ENCODE results near the gene ADGRL2.

DNA sequence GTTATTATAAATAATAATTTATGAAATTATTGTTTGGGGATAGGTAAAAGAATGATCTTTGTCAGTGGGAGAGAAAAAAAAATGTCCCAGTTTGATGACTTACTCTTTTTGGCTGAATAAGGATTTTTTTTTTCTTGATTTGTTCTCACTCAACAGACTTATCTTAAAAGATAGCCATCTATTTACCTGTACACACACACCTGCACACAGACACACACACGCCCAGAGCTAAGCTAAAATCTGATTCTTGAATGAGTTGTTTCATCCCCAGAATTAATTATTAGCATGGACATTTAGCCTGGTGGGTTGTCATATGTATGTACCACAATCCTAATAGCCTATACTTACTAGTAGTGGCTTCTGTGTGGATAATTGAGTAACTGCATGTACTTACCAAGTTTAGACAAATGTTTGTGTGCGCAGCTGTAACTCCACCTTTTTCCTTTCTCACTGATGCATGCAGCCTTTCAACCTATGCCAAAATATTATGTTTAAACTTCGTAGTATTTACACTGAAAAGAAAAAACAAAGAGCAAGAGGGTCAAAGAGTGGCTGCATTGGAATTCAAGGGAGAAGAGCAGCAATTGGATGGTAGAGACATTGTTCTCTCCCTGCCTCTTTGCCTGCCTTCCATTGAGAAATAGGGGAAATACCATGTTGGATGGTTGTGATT is 174.3 kb downstream of the ADGRL2 start:
- TF ChIP-seq, protein P1, sequence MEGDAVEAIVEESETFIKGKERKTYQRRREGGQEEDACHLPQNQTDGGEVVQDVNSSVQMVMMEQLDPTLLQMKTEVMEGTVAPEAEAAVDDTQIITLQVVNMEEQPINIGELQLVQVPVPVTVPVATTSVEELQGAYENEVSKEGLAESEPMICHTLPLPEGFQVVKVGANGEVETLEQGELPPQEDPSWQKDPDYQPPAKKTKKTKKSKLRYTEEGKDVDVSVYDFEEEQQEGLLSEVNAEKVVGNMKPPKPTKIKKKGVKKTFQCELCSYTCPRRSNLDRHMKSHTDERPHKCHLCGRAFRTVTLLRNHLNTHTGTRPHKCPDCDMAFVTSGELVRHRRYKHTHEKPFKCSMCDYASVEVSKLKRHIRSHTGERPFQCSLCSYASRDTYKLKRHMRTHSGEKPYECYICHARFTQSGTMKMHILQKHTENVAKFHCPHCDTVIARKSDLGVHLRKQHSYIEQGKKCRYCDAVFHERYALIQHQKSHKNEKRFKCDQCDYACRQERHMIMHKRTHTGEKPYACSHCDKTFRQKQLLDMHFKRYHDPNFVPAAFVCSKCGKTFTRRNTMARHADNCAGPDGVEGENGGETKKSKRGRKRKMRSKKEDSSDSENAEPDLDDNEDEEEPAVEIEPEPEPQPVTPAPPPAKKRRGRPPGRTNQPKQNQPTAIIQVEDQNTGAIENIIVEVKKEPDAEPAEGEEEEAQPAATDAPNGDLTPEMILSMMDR (IDR thresholded peaks at IDR 0.05) = no peak
- TF ChIP-seq, protein P2, sequence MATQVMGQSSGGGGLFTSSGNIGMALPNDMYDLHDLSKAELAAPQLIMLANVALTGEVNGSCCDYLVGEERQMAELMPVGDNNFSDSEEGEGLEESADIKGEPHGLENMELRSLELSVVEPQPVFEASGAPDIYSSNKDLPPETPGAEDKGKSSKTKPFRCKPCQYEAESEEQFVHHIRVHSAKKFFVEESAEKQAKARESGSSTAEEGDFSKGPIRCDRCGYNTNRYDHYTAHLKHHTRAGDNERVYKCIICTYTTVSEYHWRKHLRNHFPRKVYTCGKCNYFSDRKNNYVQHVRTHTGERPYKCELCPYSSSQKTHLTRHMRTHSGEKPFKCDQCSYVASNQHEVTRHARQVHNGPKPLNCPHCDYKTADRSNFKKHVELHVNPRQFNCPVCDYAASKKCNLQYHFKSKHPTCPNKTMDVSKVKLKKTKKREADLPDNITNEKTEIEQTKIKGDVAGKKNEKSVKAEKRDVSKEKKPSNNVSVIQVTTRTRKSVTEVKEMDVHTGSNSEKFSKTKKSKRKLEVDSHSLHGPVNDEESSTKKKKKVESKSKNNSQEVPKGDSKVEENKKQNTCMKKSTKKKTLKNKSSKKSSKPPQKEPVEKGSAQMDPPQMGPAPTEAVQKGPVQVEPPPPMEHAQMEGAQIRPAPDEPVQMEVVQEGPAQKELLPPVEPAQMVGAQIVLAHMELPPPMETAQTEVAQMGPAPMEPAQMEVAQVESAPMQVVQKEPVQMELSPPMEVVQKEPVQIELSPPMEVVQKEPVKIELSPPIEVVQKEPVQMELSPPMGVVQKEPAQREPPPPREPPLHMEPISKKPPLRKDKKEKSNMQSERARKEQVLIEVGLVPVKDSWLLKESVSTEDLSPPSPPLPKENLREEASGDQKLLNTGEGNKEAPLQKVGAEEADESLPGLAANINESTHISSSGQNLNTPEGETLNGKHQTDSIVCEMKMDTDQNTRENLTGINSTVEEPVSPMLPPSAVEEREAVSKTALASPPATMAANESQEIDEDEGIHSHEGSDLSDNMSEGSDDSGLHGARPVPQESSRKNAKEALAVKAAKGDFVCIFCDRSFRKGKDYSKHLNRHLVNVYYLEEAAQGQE (IDR thresholded peaks at IDR 0.05; ENCODE audit: insufficient read depth in 1 of 2, low read depth in 2 of 2, low read length in 1 of 2) = no peak
